Activated naive CD4-positive, alpha-beta T cell treated with anti-CD3 and anti-CD28 coated beads, Interleukin-2, amount 50 U/mL, for 24 hours (primary cell): ENCODE results near the gene RPE.

Experiments used
- H3K27ac Mint-ChIP-seq: one replicate; pipeline ENCODE4 v1.8.0; 2021; ENCODE audit warnings: mild to moderate bottlenecking, mixed read lengths
- H3K27me3 Mint-ChIP-seq: one replicate; pipeline ENCODE4 v1.8.0; 2021; ENCODE audit warnings: mixed read lengths
- H3K36me3 Mint-ChIP-seq: one replicate; pipeline ENCODE4 v1.8.0; 2021; ENCODE audit warnings: mixed read lengths
- H3K4me1 Mint-ChIP-seq: one replicate; pipeline ENCODE4 v1.8.0; 2021; ENCODE audit warnings: mixed read lengths
- H3K4me3 Mint-ChIP-seq: one replicate; pipeline ENCODE4 v1.8.0; 2021; ENCODE audit warnings: mild to moderate bottlenecking, mixed read lengths
- H3K9me3 Mint-ChIP-seq: one replicate; pipeline ENCODE4 v1.8.0; 2021; ENCODE audit warnings: mixed read lengths

Gene RPE

DNA sequence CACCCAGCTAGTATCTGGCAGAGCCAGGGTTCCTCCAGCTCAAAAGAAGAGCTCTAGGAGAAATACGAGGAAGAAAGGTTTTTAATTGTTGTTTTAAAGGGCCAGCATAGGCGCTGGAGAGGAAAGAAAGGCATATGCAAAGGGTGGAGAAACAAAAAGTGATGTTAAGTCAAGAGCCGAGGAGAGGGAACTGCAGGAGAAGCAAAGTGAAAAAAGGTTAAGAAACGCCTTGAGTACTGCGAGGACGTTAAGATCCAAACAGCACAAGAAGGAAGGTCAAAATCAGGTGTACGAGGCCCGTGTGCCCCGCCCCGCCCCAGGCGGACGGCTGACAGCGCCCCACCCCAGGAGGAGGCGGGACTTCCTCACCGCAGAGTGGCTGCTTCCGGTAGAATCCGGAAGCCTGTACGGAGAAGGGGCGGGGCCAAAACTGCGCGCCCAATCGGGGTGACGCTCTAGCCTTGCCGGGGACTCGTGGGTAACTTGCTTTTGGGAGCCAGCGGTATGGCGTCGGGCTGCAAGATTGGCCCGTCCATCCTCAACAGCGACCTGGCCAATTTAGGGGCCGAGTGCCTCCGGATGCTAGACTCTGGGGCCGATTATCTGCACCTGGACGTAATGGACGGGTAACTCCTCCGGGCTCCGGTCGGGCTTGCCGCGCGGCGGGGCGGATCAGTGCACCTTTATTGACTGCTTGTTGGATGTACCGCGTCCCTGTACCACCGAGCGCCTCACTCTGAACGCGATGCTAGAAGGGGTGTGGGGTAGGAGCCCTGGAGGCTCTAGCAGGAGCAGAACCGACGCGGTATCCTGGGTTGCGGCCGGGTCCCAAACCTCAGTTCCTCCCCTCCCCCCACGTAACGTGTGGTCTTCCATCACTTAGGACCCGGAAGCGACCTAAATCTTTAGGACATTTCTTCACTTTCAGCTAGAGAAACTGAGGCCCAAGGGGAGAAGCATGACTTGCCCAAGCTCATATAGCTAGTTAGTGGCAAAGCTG is at the start of gene RPE:
RPE (plus strand) TSS at position 481 of the 1,000 bp plus-strand sequence; CDS start at position 505, 24 bp downstream.
- Mint-ChIP-seq H3K36me3 (peaks cover 1% of the 10 kb centered on the region), H3K27me3 (no peaks in the 10 kb centered on the region), H3K4me3 (peak within 1 kb of the TSS; percentile 98), H3K27ac (peak within 1 kb of the TSS; percentile 93), H3K4me1 (peaks cover 64% of the 10 kb centered on the region), H3K9me3 (no peaks in the 10 kb centered on the region)

DNA sequence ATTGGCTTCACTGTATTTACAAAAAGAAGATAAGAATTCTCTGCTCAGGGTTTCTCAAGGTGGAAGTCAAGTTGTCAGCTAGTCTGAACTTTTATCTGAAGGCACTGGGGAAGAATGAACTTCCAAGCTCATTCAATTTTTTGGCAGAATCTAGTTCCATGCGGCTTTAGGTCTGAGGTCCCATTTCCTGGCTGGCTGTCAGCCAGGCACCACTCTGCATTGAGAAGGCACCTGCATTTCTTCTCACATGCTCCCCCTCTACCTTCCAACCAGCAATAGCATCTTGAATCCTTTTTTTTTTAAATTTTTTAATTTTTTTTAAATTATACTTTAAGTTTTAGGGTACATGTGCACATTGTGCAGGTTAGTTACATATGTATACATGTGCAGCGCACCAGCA is 46.2 kb upstream of the RPE start:
- Mint-ChIP-seq H3K27ac (no peak overlapping the region), H3K4me1 (no peaks in the 10 kb centered on the region), H3K9me3 (peaks cover 4% of the 10 kb centered on the region), H3K36me3 (no peaks in the 10 kb centered on the region), H3K27me3 (peaks cover 15% of the 10 kb centered on the region), H3K4me3 (no peak overlapping the region)

DNA sequence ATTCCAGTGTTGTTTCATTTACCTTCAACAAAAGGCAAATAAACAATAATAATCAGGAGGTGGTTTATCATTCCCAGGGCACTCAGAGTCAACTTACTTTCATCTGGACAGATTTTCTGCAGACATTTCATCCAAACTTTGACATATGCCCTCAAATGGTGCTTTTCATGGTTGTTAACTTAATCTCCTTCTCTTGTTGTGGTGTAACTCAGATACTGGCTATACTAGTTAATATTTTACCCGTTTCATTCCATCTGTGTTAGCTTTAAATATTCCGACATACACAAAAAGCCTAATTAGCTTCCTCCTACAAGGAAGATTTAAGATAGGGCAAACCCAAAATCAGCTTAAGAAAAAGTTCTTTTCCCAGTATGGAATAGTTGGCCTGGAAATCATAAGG is 44.4 kb upstream of the RPE start:
- Mint-ChIP-seq H3K27ac (no peak overlapping the region), H3K27me3 (peaks cover 3% of the 10 kb centered on the region), H3K36me3 (no peaks in the 10 kb centered on the region), H3K9me3 (no peaks in the 10 kb centered on the region), H3K4me1 (no peaks in the 10 kb centered on the region), H3K4me3 (no peak overlapping the region)

DNA sequence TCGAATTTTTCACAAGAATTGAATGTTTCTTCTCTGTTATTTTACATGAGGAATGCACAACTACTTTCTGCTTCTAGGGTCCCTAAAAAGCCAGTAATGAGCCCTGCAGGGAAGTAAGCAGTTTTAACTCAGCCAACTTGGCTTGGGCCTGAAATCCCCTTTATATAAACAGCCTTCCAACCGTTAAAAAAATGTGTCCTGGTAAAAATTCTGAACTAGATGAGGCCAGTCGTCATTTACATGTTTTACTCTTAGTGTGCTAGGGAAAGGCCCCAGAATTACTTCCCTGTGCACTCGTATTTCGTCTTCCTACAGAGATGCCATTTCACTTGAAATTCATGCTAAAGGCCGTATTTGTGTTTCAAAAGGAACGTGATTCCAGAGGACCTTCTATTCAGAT is 42.4 kb upstream of the RPE start:
- no peak overlapping the region for H3K27ac Mint-ChIP-seq
- H3K9me3 Mint-ChIP-seq: no peaks in the 10 kb centered on the region
- no peaks in the 10 kb centered on the region for H3K36me3 Mint-ChIP-seq
- no peaks in the 10 kb centered on the region for H3K27me3 Mint-ChIP-seq
- H3K4me1 Mint-ChIP-seq: no peaks in the 10 kb centered on the region
- H3K4me3 Mint-ChIP-seq: no peak overlapping the region

DNA sequence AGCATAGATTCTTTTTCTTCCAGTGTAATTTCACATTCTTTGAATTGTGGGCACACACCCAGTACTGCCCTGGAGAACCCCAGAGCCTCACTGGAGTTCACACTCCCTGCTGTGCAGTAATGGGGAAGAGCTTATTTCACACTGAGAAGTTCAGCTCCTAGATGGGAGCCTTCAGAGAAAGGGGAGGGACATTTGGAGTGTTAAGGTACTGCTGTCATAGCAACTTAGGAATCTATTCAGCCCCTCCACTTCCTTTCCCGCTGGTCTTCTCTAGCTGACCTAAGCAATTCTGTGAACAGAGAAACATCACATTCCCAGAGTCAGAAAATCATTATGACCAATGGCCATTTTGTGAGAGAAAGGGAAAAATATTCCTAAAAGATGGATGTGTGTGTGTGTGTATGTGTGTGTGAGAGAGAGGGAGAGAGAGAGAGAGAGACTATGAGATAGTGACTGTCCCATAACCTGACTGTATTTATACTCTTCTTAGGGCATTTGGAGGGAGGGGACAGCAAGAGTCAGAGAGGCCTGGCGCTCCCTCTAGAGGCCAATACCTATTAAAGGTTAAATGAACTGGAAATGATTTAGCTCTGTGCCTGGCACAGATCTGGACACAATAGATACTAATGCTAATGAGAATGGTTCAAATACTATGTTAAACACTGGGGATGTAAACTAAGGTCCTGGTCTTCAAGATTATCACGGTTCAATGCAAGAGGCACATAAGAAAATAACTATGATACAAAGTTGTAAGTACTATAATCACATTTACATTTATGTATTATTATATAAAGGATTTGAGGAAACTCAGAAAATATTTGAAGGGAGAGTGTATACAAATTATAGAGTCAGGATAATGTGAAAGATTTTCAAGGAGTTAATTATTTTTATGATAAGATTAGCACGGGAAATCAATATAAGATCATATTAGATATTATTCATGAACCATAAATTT is 41.5 kb upstream of the RPE start:
- no peaks in the 10 kb centered on the region for H3K36me3 Mint-ChIP-seq
- H3K4me3 Mint-ChIP-seq: no peak overlapping the region
- no peaks in the 10 kb centered on the region for H3K27me3 Mint-ChIP-seq
- H3K4me1 Mint-ChIP-seq: no peaks in the 10 kb centered on the region
- H3K27ac Mint-ChIP-seq: no peak overlapping the region
- no peaks in the 10 kb centered on the region for H3K9me3 Mint-ChIP-seq

DNA sequence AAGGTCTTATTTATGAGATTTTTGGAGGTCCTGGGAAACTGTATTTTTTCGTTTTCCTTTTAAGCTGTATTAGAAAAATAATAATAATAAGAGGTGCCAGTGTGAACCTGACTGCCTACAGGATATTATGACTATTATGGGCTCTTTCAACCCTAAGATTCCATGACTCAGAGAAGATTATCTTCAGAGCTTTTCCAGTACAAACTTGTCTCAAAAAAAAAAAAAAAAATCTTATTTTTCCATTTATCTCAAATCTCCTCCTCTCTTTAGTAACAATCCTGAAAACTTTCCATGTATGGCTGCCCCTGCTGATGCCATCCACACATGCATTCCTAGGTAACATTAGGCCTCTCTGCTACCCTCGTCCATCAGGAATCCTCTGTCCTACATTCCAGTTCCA is 36.7 kb upstream of the RPE start:
- Mint-ChIP-seq H3K4me3 (no peak overlapping the region), H3K36me3 (no peaks in the 10 kb centered on the region)

DNA sequence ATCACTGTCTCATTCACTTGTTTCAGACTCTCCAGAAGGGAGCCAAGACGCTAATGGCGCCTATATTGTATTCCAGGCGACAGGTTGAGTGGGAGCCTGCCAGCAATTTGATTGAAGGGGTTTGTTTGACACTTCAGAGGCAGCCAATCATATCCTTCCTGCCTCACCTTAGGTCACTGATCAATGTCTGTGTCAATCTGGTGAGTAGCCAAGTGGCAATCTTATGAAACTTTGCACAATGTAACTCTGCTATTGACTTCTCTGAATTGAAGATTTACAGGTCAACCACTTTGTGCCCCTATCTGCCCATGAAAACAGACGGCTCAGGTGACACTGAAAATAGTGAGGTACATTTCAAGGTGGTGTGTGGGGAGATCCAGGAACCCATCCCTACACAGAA is 32.7 kb upstream of the RPE start:
- Mint-ChIP-seq H3K36me3 (no peaks in the 10 kb centered on the region), H3K27me3 (peaks cover 8% of the 10 kb centered on the region)

More for the DNA sequence above, 36.7 kb upstream of the RPE start:
- no peaks in the 10 kb centered on the region for H3K4me1 Mint-ChIP-seq
- no peak overlapping the region for H3K27ac Mint-ChIP-seq
- H3K27me3 Mint-ChIP-seq: no peaks in the 10 kb centered on the region
- no peaks in the 10 kb centered on the region for H3K9me3 Mint-ChIP-seq

DNA sequence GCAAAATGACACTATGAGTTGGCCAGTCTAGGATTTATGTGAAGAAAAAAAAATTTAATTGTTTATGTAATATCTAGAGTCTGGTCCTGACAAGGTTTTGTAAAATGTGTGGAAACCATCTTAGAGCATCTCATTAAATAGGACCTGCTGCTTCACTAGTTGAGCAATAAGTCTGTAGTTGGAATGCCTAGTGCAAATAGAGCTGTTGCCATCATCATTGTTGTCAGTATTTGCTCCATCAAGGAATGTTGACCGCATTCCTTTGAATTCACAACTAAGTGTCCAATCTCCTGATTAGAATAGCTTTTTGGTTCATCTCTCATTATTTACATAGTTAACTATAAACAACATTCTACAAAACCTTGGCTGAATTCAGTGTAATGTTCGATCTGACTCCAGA is 32.2 kb upstream of the RPE start:
- H3K4me1 Mint-ChIP-seq: no peaks in the 10 kb centered on the region
- no peak overlapping the region for H3K27ac Mint-ChIP-seq
- no peaks in the 10 kb centered on the region for H3K36me3 Mint-ChIP-seq
- peaks cover 8% of the 10 kb centered on the region for H3K27me3 Mint-ChIP-seq
- H3K9me3 Mint-ChIP-seq: no peaks in the 10 kb centered on the region
- no peak overlapping the region for H3K4me3 Mint-ChIP-seq

More for the DNA sequence above, 32.7 kb upstream of the RPE start:
- Mint-ChIP-seq H3K9me3 (no peaks in the 10 kb centered on the region), H3K4me3 (no peak overlapping the region), H3K27ac (no peak overlapping the region), H3K4me1 (no peaks in the 10 kb centered on the region)

DNA sequence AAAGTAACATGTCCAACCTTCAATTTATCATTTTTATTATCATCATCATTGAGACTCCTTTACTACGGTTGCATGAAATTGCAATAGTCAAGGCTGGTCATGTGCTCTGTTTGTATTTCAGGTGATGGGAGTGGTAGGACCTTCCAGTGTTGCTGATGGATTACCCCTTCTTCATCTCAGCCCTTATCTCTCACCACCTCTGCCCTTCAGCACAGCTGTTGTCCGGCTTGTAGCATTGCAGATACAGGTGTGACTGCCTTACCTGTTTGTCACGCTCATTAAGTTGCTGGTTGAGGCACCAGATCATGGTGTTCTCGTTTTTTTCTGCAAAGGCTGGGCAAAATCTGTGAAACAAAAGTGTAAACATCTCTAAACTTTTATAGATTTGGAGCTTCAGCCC is 31.7 kb upstream of the RPE start:
- Mint-ChIP-seq H3K4me1 (no peaks in the 10 kb centered on the region), H3K27me3 (peaks cover 8% of the 10 kb centered on the region), H3K9me3 (no peaks in the 10 kb centered on the region), H3K4me3 (no peak overlapping the region), H3K27ac (no peak overlapping the region), H3K36me3 (no peaks in the 10 kb centered on the region)

DNA sequence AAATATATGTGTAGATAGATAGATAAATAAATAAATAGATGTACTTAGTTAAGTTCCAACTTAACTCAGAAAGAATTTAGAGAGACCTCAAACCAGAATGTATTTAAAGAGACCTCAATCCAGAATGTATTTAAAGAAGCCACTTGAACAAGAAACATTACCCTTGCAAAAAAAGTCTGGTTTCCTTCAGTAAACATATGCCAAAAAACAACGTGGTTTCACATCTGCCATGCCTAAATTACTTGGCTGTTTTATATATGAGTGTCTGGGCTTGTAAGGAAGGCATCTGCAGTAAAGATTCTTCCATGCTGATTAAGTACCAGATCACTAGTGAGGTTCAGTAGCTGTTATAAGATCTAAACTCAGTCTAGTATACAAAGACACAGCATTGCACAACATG is 29.1 kb upstream of the RPE start:
- Mint-ChIP-seq H3K27ac (no peak overlapping the region), H3K27me3 (peaks cover 8% of the 10 kb centered on the region), H3K4me3 (no peak overlapping the region), H3K4me1 (no peaks in the 10 kb centered on the region), H3K36me3 (no peaks in the 10 kb centered on the region), H3K9me3 (no peaks in the 10 kb centered on the region)

DNA sequence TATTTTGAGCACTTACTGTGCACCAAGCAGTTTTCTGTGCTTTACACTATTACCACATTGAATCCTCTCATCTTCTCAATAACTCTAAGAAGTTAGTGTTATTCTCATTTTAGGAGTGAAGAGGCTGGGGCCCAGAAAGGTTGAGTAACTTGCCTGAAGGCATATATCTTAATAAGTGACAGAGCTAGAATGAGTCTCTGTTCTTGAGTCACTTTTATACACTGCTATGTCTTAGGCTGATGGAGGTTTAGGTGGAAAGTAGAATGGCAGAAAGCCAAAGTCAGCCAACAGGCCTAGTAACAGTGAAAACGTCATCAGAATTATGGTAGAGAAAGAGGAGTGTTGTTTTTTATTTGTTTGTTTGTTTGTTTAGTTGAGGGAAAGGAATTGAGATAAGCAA is 27.9 kb upstream of the RPE start:
- Mint-ChIP-seq H3K4me3 (no peak overlapping the region), H3K27ac (no peak overlapping the region), H3K36me3 (no peaks in the 10 kb centered on the region), H3K4me1 (no peaks in the 10 kb centered on the region), H3K9me3 (no peaks in the 10 kb centered on the region), H3K27me3 (peaks cover 8% of the 10 kb centered on the region)

DNA sequence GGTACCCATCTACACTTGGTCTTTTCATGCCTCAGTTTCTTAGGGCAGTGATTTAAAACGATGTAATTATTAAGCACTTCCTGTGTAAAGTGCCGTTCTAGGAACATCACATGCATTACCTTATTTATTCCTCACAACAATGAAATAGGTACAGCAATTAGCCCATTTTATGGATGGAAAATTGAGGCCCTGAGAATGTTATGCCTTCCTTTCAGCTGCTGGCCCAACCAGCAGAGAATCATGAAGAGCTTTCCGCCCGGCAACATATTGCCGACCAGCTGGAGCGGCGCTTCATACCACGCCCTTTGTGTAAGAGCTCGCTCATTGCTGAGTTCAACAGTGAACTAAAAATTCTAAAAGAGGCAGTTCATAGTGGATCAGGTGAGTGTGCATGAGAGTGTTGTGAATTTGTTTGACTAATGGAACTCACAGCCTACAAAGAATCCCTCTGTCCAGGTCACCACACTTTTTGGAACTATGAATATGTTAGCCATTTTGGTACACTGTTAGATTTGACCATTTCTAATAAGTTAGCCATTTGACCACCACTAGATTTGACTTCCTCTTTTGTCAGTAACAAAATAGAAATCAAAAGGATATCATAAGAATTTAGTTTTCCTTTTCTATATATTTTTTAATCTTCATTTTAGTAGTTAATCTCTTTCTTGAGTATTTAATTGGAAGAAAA is 25.6 kb upstream of the RPE start:
- Mint-ChIP-seq H3K27ac (no peak overlapping the region), H3K4me3 (no peak overlapping the region), H3K36me3 (no peaks in the 10 kb centered on the region), H3K9me3 (no peaks in the 10 kb centered on the region), H3K27me3 (peaks cover 6% of the 10 kb centered on the region), H3K4me1 (no peaks in the 10 kb centered on the region)

DNA sequence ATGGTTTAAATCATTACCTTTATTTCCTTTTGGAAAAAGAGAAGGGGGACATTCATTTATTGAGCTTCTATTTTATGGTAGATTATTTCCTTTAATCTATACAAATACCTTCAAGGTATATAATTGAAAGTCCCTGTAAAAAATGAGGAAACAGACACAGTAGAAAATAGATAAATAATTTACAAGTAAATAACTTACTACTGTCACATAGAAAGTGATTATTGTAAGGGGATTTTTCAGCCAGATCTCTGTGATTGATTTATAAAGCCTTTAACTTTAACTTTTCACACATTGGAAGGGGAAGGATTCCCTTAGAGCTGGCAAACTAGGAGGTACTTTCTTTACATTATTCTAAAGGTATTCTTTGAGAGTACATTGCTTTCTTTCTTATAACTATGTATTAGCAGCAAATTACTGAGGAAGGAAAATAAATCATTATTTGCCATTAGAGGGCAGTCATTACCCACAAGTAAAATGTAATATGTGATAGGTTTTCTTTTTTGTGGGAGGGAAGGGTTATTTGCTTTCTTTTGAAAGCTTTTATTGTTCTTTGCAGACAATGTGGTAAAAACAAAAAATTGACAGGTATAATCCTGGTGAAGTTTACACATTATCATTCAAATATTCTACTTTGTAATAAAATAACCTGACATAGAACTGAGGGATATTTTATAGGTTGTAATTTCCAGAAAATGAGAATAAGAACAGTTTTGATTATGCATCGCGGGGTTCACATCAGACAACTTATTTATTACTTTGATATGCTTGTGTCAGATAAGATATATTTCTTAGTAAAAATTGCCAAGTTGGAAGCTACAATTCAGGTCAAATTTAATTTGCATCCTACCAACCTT is 24.8 kb upstream of the RPE start:
- no peaks in the 10 kb centered on the region for H3K9me3 Mint-ChIP-seq
- H3K36me3 Mint-ChIP-seq: no peaks in the 10 kb centered on the region
- H3K4me3 Mint-ChIP-seq: no peak overlapping the region
- H3K27ac Mint-ChIP-seq: no peak overlapping the region
- peaks cover 3% of the 10 kb centered on the region for H3K27me3 Mint-ChIP-seq
- H3K4me1 Mint-ChIP-seq: no peaks in the 10 kb centered on the region

DNA sequence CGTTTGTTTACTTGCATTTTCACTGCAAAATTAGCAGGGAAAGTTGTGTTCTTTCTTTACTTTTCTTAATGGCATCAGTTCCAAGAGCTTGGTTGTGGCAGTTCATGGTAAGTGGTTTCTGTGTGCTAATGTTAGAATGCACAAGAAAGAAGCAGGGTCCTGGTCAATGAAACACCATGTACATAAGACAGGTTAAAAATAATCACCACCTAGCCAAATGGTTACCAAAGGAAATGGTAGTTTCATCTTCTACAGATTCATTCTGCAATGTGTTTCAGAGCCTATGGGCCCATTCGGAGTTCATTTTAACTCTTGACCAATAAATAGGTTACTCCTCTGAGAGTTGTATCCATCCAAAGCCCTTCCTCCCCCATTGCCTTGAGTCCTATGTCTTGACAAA is 18.1 kb upstream of the RPE start:
- H3K9me3 Mint-ChIP-seq: no peaks in the 10 kb centered on the region
- no peak overlapping the region for H3K27ac Mint-ChIP-seq
- no peaks in the 10 kb centered on the region for H3K36me3 Mint-ChIP-seq
- H3K4me1 Mint-ChIP-seq: no peaks in the 10 kb centered on the region
- peaks cover 4% of the 10 kb centered on the region for H3K27me3 Mint-ChIP-seq
- H3K4me3 Mint-ChIP-seq: no peak overlapping the region

DNA sequence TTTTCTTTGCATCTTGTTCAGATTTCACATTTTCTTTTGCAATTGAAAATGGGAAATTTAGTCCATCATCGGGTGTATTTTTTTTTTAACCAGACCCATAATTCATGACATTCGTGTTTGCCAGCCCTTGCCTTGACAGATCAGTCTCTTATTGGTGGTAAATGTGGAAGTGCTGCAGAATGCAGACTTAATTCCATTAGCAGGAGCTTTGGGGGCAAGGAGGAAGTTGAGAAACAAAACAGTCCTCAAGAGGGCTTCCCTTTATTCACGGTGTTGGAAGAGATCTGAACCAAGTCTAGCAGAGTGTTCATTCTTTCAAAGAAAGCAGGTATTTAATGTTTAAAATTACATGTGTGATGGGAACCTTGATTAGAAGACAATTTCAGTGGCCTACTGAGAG is 16.6 kb upstream of the RPE start:
- Mint-ChIP-seq H3K4me1 (no peaks in the 10 kb centered on the region), H3K27ac (no peak overlapping the region), H3K9me3 (no peaks in the 10 kb centered on the region), H3K27me3 (peaks cover 4% of the 10 kb centered on the region), H3K36me3 (no peaks in the 10 kb centered on the region), H3K4me3 (no peak overlapping the region)
